Endothelial cell of umbilical vein (primary cell): ENCODE results near the gene RAD51B. TPM values are rescaled to one million over a fixed set of nuclear protein-coding genes. Genes with fewer than 3 reads are reported as not detected.

Experiments
- BruUV-seq: library from RNA; stranded (reverse); fragments of 400-500 nt; replicated peaks from 2 replicates; lab custom pipeline; 2021; lab: Mats Ljungman, UMichigan
- CTCF ChIA-PET: fragments of 300-600, 350-600 bp; sonication (Branson Sonifier 250); formaldehyde crosslinking; loops from one replicate; lab custom pipeline; 2021; ENCODE audit warnings: antibody characterized with exemption, inconsistent platforms; lab: Charles Lee
- POLR2A ChIA-PET: fragments of 300-600, 350-600 bp; sonication (Branson Sonifier 250); formaldehyde crosslinking; loops from one replicate; lab custom pipeline; 2021; ENCODE audit warnings: antibody characterized with exemption, inconsistent platforms; lab: Charles Lee
- DNase-seq: peaks from one replicate; pipeline ENCODE4 v3.0.0-alpha.2; 2011; ENCODE audit warnings: low read depth, low spot score
- FAIRE-seq: peaks from 2 replicates; lab custom pipeline; 2011; peaks lifted over from hg19 to GRCh38; lab: Jason Lieb, UNC
- H2AFZ ChIP-seq: 2 replicates; pipeline ENCODE4 v1.6.0; 2012; ENCODE audit warnings: low read depth, low read length, control low read depth, inconsistent platforms
- H3K27ac ChIP-seq: 2 replicates; pipeline ENCODE4 v1.5.1; 2011; ENCODE audit warnings: low read depth, mild to moderate bottlenecking, control low read depth, low read length, moderate library complexity; ENCODE audit not compliant: insufficient read depth
- H3K27me3 ChIP-seq, 2 experiments: 2 replicates each; pipeline versions ENCODE4 v1.6.0 to v1.6.1; 2011; ENCODE audit warnings: low read length in 2 of 2, mixed read lengths in 1 of 2; ENCODE audit not compliant: control insufficient read depth in 2 of 2, insufficient read depth in 2 of 2
- H3K36me3 ChIP-seq, 2 experiments: 2 replicates in 1 of 2; 3 replicates in 1 of 2; pipeline ENCODE4 v1.5.1; 2011; ENCODE audit warnings: low read length in 2 of 2, mild to moderate bottlenecking in 1 of 2, moderate library complexity in 1 of 2; ENCODE audit not compliant: control insufficient read depth in 2 of 2, insufficient read depth in 2 of 2; ENCODE audit errors: extremely low read depth in 1 of 2
- H3K4me1 ChIP-seq: 3 replicates; pipeline ENCODE4 v1.5.1; 2011; ENCODE audit warnings: mild to moderate bottlenecking, low read length; ENCODE audit not compliant: control insufficient read depth, insufficient read depth; ENCODE audit errors: extremely low read depth
- H3K4me2 ChIP-seq: 2 replicates; pipeline ENCODE4 v1.6.1; 2011; ENCODE audit warnings: low read length, control low read depth, mixed read lengths; ENCODE audit not compliant: insufficient read depth
- H3K4me3 ChIP-seq, 3 experiments: fragments of 200-600 bp in 1 of 3; sonication (generic), shearing (Covaris generic) in 1 of 3; replicated peaks in 1 of 3; 2 replicates each; pipeline ENCODE4 v1.5.1; 2011 to 2016; ENCODE audit warnings: control low read depth in 3 of 3, low read length in 3 of 3, mild to moderate bottlenecking in 2 of 3, inconsistent platforms in 1 of 3, low read depth in 1 of 3, moderate library complexity in 1 of 3; ENCODE audit not compliant: insufficient read depth in 1 of 3
- H3K79me2 ChIP-seq: 2 replicates; pipeline ENCODE4 v1.6.0; 2012; ENCODE audit warnings: low read length, inconsistent platforms; ENCODE audit not compliant: control insufficient read depth, insufficient read depth
- H3K9ac ChIP-seq: replicated peaks from 2 replicates; pipeline ENCODE3; 2011; ENCODE audit warnings: low read length, control low read depth; ENCODE audit not compliant: insufficient read depth; ENCODE audit errors: extremely low read depth
- H3K9me1 ChIP-seq: replicated peaks from 3 replicates; pipeline ENCODE4 v1.6.0; 2011; ENCODE audit warnings: mild to moderate bottlenecking, low read length; ENCODE audit not compliant: control insufficient read depth, insufficient read depth; ENCODE audit errors: extremely low read depth
- H3K9me3 ChIP-seq: replicated peaks from 2 replicates; pipeline ENCODE4 v1.5.1; 2012; ENCODE audit warnings: low read length, inconsistent platforms; ENCODE audit not compliant: control insufficient read depth, insufficient read depth
- H4K20me1 ChIP-seq: replicated peaks from 2 replicates; pipeline ENCODE3; 2011; ENCODE audit warnings: mild to moderate bottlenecking, low read length; ENCODE audit not compliant: control insufficient read depth, insufficient read depth; ENCODE audit errors: extremely low read depth
- CTCF ChIP-seq, 2 donors: IDR thresholded peaks; 1 replicate in 1 of 2; 2 replicates in 1 of 2; pipeline ENCODE4 v1.5.1; 2011; ENCODE audit warnings: low read length in 2 of 2, mild to moderate bottlenecking in 2 of 2, moderate library complexity in 2 of 2, control low read depth in 1 of 2, inconsistent platforms in 1 of 2, low read depth in 1 of 2; ENCODE audit not compliant: insufficient read depth in 1 of 2; ENCODE audit errors: extremely low read depth in 1 of 2
- EZH2 ChIP-seq: IDR thresholded peaks from 2 replicates; pipeline ENCODE4 v1.6.1; 2012; ENCODE audit warnings: borderline replicate concordance, low read depth, mild to moderate bottlenecking, moderate library complexity, low read length, inconsistent platforms; ENCODE audit not compliant: severe bottlenecking
- FOS ChIP-seq: IDR thresholded peaks from 2 replicates; pipeline ENCODE4 v1.6.1; 2011; ENCODE audit warnings: mild to moderate bottlenecking, low read length, moderate library complexity, borderline replicate concordance; ENCODE audit not compliant: insufficient read depth
- GATA2 ChIP-seq: IDR thresholded peaks from 2 replicates; pipeline ENCODE4 v1.7.0; 2011; ENCODE audit warnings: low read depth, mild to moderate bottlenecking, moderate library complexity, mixed read lengths, low read length; ENCODE audit not compliant: insufficient read length, insufficient read depth
- JUN ChIP-seq: IDR thresholded peaks from 2 replicates; pipeline ENCODE4 v1.6.1; 2011; ENCODE audit warnings: borderline replicate concordance, low read depth; ENCODE audit not compliant: insufficient read length, insufficient read depth
- MAX ChIP-seq: IDR thresholded peaks from 2 replicates; pipeline ENCODE4 v1.6.1; 2011; ENCODE audit not compliant: insufficient read depth, insufficient read length
- MYC ChIP-seq: IDR thresholded peaks from one replicate; pipeline ENCODE4 v1.6.1; 2011; ENCODE audit warnings: mild to moderate bottlenecking, low read depth, low read length
- POLR2A ChIP-seq: IDR thresholded peaks from 2 replicates; pipeline ENCODE4 v1.6.1; 2012; ENCODE audit warnings: low read depth, mild to moderate bottlenecking, control low read depth, low read length
- dilution Hi-C: fragments of 300-500 bp; cut with MboI; formaldehyde crosslinking; loops from one replicate; pipeline ENCODE4 v1.15.0; 2019; ENCODE audit warnings: low sequenced_read_pairs; ENCODE audit not compliant: extremely low pct_ligation_motif_present
- intact Hi-C: fragments of 100-400 bp; cut with micrococcal nuclease; formaldehyde crosslinking; loops from one replicate; pipeline ENCODE4 v1.10.0; 2022
- polyA plus RNA-seq, 4 experiments: library from polyadenylated mRNA; depleted of rRNA in 3 of 4; stranded (reverse) in 3 of 4; unstranded in 1 of 4; fragments of >200 nt; gene quantifications; 2 replicates each; pipeline versions ENCODE4 v1.2.1 to v1.2.3, GENCODE V29; 2011 to 2012; ENCODE audit warnings: missing spikeins in 1 of 4
- total RNA-seq: library from RNA; stranded (reverse); gene quantifications from 2 replicates; pipeline ENCODE4 v1.2.3, GENCODE V29; 2021

Gene RAD51B
- total and polyA plus RNA-seq, 2 donors (not counting 3 experiments of a cell fraction or from before 2014, with no cell fraction given), result 3.9 to 19.0 TPM

GRCh38 chr14:68178282-68178681 is 358.7 kb downstream of the RAD51B start:
- Histone ChIP-seq H3K9me3 (no peaks in the 10 kb centered on the region), H3K27me3 (no peaks in the 10 kb centered on the region), H3K9ac (no peak overlapping the region), H3K9me1 (no peaks in the 10 kb centered on the region), H2AFZ (no peak overlapping the region), H3K27ac (no peak overlapping the region), H3K4me1 (peaks cover 10% of the 10 kb centered on the region), H3K36me3 (no peaks in the 10 kb centered on the region), H4K20me1 (no peaks in the 10 kb centered on the region), H3K4me3 (no peak overlapping the region), H3K4me2 (no peak overlapping the region), H3K79me2 (no peaks in the 10 kb centered on the region)
- FAIRE-seq, result no peak
- DNase-seq, result no peak
- ChIA-PET CTCF (interaction anchor here (1.5 to 1.7 kb wide), 2 partner anchors 12 to 71 kb away, joined by 4 to 7 read pairs; no protein-coding TSS in a partner anchor), POLR2A (no interaction called here)
- no peak for TF ChIP-seq FOS
- no peak for TF ChIP-seq POLR2A
- TF ChIP-seq EZH2, result no peak
- no peak for TF ChIP-seq MYC
- TF ChIP-seq MAX, result no peak
- no peak for TF ChIP-seq GATA2
- no peak for TF ChIP-seq CTCF (IDR thresholded peaks at IDR 0.05; ENCODE audit: extremely low read depth in 1 of 2, insufficient read depth in 1 of 2, low read depth in 1 of 2, low read length in 2 of 2)
- TF ChIP-seq JUN, result no peak
- no TSS peak for BruUV-seq
- dilution Hi-C loops (no loop called here), intact Hi-C loops (no loop called here)
